Activated effector memory CD4-positive, alpha-beta T cell treated with anti-CD3 and anti-CD28 coated beads, Interleukin-2, amount 50 U/mL, for 16 hours (primary cell): ENCODE measurements around the gene TMEM132C.
"Not testable (repeated sequence)": the region's sequence is repeated elsewhere in the genome, so short reads cannot be mapped to it uniquely, and the experiment has no call there.

Experiments used
- DNase-seq: peaks from one replicate; pipeline ENCODE4 v3.0.0-alpha.2; 2020

TMEM132C gene

DNA sequence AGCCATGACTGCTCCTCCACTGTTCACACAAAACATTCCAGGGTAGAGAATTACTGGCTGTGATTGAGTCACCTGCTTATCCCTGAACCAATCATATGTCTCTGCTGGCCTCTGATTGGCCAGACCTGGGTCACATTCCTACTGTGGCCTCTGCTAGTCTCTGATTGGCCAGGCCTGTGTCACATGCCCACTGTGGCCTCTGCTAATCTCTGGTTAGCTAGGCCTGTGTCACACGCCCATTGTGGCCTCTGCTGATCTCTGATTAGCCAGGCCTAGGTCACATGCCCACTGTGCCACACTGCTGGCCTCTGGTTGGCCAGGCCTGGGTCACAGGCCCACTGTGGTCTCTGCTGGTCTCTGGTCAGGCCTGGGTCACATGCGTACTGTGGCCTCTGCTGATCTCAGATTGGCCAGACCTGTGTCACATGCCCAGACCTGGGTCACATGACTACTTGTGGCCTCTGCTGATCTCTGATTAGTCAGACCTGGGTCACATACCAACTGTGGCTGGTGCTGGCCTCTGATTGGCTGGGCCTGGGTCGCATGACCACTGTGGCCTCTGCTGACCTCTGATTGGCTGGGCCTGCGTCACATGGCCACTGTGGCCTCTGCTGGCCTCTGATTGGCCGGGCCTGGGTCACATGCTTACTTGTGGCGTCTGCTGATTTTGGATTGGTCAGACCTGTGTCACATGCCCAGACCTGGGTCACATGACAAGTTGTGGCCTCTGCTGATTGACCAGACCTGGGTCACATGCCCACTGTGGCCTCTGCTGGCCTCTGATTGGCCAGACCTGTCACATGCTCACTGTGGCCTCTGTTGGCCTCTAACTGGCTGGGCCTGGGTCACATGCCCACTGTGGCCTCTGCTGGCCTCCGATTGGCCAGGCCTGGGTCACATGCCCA is 305.2 kb downstream of the TMEM132C start:
- no peak for DNase-seq

DNA sequence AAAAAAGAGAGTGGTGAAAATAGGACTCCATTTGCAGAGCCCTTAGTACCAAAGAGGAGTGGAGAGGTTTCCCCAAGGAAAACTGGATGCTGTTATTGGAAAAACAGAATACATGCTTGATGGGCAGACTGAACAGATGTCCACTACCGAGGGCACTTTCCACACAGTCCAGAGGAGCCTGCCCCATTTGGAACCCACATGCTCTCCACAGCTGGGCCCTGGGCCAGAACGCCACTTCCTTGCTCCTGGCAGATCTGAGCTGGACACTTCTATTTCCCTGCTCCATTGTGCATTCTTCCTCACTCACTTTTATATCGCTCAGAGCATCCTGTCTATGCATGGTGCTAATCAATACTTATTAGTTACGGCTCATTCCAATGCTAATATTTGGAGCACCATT is 306.9 kb downstream of the TMEM132C start:
- no peak for DNase-seq

- no peak for DNase-seq
These were observed 311.1 kb downstream of the TMEM132C start for GRCh38 chr12:128578045-128578444.

GRCh38 chr12:128581321-128581761 is 314.4 kb downstream of the TMEM132C start:
- no peak for DNase-seq

- no peak for DNase-seq
These were observed 316.5 kb downstream of the TMEM132C start for GRCh38 chr12:128583453-128583852.

- no peak for DNase-seq
These were observed 319.6 kb downstream of the TMEM132C start for GRCh38 chr12:128586451-128587029.

DNA sequence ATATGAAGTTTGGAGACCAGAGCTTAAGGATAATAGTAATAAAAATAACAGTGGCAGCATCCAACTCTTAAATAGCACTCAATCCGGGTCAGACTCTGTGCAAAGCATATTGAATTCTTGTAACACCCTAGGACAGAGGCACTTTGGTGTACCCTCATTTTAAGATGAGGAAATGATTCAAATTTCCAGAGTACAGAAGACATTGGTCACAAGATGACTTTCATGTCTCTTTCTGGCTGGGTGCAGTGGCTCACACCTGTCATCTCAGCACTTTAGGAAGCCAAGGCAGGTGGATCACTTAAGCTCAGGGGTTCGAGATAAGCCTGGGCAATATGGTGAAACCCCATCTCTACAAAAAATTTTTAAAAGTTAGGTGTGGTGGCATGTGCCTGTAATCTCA is 320.9 kb downstream of the TMEM132C start:
- DNase-seq: no peak

- DNase-seq: no peak
These were observed 325.3 kb downstream of the TMEM132C start for GRCh38 chr12:128592220-128592744.

DNA sequence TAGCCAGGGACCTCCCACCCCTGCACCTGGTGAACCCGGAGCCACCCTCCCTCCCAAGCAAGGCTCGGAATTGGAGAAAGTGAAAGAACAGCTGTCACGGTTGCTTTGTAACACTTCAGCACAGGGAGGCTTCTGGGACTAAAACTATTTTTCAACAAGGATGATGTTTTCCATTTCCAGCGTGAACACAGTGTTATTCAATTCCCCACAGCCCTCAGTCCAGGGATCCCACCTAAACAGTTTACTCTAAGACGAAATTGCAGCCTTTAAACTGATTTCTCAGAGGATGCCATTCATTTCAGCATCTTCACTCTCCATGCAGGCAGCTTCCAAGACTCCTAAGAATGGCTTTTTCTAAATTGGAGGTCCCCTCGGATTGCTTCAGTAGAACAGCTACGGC is 327.6 kb downstream of the TMEM132C start:
- no peak for DNase-seq

- no peak for DNase-seq
These were observed 328.6 kb downstream of the TMEM132C start for GRCh38 chr12:128595609-128596008.

DNA sequence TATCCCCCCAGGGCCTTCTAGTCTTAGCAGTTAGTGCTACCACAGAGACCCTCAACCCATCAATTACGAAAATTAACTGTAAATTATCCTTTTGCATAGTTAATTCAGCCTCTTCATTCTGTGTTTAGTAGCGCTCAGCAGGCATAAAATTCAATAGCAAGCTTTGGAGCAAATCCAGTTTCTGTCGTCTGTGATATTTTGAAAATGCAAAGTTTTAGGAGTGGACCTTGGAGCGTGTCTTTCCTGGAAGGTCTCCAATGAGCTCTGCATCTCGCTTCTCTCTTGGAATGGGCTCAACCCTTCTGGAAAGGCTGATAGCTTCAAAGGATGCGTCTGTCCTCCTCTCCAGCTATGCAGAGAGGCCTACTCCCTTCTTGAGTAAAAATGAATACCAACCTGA is 333.9 kb downstream of the TMEM132C start:
- DNase-seq: no peak

GRCh38 chr12:128603573-128604115 is 336.7 kb downstream of the TMEM132C start:
- no peak for DNase-seq

DNA sequence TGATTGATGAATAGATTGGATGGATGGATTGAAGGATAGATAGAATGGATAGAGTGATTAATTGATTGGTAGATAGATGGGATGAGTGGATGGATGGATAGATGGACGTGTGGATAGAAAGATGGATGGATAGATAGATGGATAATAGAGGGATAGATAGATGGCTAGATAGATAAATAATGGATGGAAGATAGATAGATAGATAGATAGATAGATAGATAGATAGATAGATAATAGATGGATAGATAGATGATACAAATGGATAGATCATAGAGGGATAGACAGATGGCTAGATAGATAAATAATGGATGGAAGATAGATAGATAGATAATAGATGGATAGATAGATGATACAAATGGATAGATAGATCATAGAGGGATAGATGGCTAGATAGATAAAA is 337.2 kb downstream of the TMEM132C start:
- DNase-seq: not testable (repeated sequence)

DNA sequence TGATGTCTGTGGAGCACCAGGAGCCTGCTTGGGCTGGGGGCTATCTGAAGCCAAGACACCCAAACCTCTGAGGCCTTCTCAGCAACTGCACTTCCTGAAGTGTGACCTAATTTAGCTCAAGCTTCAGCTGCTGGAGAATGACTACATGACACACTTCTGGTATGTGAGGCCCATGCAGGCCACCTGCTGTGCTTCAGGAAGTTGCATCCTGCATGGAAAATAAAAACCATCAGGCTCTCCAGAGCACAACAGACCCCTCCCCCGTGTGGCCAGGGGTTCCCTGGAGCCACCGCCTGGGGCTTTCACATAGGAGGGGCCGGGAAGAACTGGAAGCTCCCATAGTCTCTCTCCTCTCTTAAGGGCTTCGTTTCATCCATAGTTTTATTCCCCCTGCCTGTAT is 339.1 kb downstream of the TMEM132C start:
- DNase-seq: peak; percentile 21

- no peak for DNase-seq
These were observed 339.6 kb downstream of the TMEM132C start for GRCh38 chr12:128606538-128606937.

- DNase-seq: no peak
These were observed 340.0 kb downstream of the TMEM132C start for GRCh38 chr12:128606970-128607369.

DNA sequence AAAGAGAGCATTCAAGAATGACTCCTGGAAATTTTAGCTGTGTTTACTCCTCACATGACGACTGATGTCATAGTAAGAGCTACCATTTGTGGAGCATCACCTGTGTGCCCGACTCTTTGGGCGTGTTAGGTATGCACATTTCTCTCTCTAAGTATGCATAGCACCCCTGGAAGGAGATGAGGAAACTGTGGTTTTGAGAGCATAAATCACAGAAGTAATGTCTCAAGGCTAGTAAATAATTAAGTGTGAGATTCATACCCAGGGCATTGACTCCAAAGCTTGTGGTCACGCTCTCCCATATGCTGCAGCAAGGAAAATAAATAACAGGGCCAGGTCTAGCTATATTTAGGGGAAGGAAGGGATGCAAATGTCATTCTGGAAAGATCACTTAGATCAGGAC is 340.7 kb downstream of the TMEM132C start:
- no peak for DNase-seq

DNA sequence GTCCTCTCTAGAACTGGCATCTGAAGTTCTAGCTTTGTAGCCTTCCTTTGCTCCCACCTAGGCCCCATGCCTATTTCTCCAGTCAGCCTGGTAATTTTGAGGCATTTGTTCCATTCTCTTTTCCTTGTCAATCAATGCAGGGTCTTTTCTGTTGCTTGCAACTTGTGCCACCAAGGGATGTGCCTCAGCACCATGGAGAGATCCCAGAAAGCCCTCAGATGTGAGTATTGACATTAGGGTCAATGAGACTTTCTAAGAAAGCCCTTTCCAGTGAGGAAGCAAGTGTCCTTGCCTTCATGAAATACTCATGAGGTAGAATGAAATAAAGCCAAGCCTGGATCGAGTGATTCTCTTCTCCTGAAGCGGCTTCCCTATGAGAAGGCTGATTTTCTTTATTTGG is 342.9 kb downstream of the TMEM132C start:
- DNase-seq: no peak

DNA sequence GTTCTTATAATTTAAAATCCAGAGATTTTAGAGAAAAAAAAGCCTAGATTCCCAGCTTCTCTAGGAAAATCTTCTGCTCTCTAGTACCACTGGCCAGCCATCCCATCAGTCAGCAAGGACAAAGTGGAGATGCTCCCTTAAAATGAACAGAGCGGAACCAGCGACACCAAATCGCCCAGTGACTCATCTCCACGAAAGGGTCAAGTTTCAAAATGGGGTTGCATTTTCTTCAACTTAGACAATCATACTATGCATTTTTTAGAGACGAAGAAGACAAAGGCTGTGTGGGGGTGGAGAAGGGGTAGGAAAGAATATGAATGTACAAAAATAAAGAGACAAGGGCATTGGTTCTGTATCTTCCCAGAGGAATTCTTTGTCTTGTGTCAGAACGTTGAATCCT is 344.8 kb downstream of the TMEM132C start:
- DNase-seq: no peak

DNA sequence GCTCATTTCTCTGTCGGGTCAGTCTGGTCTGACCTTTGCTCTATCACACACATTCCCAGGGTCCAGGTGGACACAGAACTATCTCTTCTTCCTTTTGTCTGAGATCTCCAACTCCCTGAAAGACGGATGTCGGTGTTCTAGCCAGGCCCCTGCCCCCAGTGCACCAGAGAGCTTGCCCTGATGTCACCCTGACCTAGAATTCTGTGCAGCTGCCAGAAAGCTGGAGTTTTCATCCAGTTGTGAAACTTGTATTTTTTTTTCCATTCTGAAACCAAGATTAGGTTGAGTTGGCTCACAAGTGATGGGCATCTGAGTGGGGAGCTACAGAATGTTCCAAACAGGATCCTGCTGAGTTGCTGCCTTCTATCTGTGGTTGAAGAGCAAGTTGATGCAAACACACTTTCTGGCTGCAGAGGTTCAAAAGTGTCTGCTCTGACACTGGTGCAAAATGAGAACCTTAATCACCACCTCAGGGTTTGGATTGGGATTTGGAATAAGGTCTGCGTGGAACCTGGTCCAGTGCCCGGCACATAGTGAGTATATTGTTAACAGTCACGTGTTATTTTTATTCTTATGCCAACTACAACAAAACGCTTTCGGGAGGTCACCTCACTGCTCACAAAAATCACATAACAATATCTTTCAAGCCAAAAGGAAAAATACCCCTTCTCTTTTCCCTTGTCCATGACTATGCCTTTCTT is 345.3 kb downstream of the TMEM132C start:
- DNase-seq: no peak

GRCh38 chr12:128613837-128614590 is 347.0 kb downstream of the TMEM132C start:
- DNase-seq: no peak

- no peak for DNase-seq
These were observed 350.4 kb downstream of the TMEM132C start for GRCh38 chr12:128617304-128617833.
